Measurements from ENCODE around the gene SPATA16.

- TF ChIP-seq FOXA1 (IDR thresholded peaks at IDR 0.05) (no peak), SP1 (IDR thresholded peaks at IDR 0.05) (no peak)
Observed at GRCh38 chr3:172987273-172987672, 153.8 kb downstream of the SPATA16 start.
